ENCODE measurements around the gene KLF11. TPM values are rescaled to one million over a fixed set of nuclear protein-coding genes. Genes with fewer than 3 reads are reported as not detected.

KLF11 gene
- polyA plus RNA-seq, 1 donor from 2014 or later: 5.7 TPM

DNA sequence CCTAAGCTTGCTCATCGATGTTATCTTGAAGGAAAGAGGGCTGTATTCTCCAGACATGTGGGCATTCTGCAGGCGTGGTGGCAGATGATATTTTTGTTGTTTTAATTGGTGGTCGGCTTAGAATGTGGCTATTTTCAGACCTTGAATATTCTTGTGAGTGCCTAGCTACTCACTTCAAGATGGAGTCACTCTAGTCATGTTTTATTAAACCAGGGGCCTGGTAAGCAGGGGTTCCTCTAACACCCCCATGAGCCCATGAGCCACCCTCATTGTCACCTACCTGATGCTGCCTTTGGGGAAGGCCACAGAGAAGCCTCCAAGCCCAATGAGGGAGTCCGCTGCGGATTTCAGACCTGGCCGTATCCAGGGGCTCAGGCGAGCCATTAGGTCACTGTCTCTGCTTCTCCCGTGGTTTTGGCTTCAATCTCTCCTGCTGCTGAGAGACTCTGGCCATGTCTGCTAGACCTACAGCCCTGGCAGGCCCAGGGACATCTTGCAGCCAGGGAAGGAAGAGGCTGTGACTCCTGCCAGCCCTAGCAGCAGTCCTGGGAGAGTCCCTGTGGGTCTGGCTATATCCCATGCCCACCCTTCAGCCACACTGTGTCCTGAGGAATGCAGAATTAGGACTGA, 16.3 kb upstream of the KLF11 start:
- no peaks in the 10 kb centered on the region for H3K36me3 ChIP-seq (ENCODE audit: insufficient read depth, low read length)
- H3K79me2 ChIP-seq (replicated peaks; ENCODE audit: insufficient read depth, low read length): no peaks in the 10 kb centered on the region
- H3K27ac ChIP-seq (ENCODE audit: low read length): no peak overlapping the region
- H3K4me2 ChIP-seq (ENCODE audit: low read length): no peak overlapping the region
- no peak overlapping the region for H2AFZ ChIP-seq (ENCODE audit: low read depth, low read length)
- TF ChIP-seq SMC3 (conservative IDR thresholded peaks at IDR 0.05; ENCODE audit: poor library complexity): no peak
- TF ChIP-seq, protein P1, sequence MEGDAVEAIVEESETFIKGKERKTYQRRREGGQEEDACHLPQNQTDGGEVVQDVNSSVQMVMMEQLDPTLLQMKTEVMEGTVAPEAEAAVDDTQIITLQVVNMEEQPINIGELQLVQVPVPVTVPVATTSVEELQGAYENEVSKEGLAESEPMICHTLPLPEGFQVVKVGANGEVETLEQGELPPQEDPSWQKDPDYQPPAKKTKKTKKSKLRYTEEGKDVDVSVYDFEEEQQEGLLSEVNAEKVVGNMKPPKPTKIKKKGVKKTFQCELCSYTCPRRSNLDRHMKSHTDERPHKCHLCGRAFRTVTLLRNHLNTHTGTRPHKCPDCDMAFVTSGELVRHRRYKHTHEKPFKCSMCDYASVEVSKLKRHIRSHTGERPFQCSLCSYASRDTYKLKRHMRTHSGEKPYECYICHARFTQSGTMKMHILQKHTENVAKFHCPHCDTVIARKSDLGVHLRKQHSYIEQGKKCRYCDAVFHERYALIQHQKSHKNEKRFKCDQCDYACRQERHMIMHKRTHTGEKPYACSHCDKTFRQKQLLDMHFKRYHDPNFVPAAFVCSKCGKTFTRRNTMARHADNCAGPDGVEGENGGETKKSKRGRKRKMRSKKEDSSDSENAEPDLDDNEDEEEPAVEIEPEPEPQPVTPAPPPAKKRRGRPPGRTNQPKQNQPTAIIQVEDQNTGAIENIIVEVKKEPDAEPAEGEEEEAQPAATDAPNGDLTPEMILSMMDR (IDR thresholded peaks at IDR 0.05; ENCODE audit: poor library complexity, severe bottlenecking): no peak
- TF ChIP-seq, protein P2, sequence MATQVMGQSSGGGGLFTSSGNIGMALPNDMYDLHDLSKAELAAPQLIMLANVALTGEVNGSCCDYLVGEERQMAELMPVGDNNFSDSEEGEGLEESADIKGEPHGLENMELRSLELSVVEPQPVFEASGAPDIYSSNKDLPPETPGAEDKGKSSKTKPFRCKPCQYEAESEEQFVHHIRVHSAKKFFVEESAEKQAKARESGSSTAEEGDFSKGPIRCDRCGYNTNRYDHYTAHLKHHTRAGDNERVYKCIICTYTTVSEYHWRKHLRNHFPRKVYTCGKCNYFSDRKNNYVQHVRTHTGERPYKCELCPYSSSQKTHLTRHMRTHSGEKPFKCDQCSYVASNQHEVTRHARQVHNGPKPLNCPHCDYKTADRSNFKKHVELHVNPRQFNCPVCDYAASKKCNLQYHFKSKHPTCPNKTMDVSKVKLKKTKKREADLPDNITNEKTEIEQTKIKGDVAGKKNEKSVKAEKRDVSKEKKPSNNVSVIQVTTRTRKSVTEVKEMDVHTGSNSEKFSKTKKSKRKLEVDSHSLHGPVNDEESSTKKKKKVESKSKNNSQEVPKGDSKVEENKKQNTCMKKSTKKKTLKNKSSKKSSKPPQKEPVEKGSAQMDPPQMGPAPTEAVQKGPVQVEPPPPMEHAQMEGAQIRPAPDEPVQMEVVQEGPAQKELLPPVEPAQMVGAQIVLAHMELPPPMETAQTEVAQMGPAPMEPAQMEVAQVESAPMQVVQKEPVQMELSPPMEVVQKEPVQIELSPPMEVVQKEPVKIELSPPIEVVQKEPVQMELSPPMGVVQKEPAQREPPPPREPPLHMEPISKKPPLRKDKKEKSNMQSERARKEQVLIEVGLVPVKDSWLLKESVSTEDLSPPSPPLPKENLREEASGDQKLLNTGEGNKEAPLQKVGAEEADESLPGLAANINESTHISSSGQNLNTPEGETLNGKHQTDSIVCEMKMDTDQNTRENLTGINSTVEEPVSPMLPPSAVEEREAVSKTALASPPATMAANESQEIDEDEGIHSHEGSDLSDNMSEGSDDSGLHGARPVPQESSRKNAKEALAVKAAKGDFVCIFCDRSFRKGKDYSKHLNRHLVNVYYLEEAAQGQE (IDR thresholded peaks at IDR 0.05; ENCODE audit: borderline replicate concordance): no peak
- TF ChIP-seq TAF1 (IDR thresholded peaks at IDR 0.05; ENCODE audit: low read depth): no peak
- no peak for TF ChIP-seq RAD21 (conservative IDR thresholded peaks at IDR 0.05)
- no peak for TF ChIP-seq EZH2 (IDR thresholded peaks at IDR 0.05; ENCODE audit: borderline replicate concordance, insufficient read depth, low read length, poor library complexity, severe bottlenecking)
- TF ChIP-seq EP300 (conservative IDR thresholded peaks at IDR 0.05; ENCODE audit: poor library complexity, severe bottlenecking): no peak
- no peak for TF ChIP-seq MXI1 (conservative IDR thresholded peaks at IDR 0.05; ENCODE audit: poor library complexity, severe bottlenecking)
- TF ChIP-seq POLR2AphosphoS5 (IDR thresholded peaks at IDR 0.05): no peak
- no peaks in the 10 kb centered on the region for H3F3A ChIP-seq (ENCODE audit: insufficient read depth, low read length, poor library complexity, severe bottlenecking)
- H3K9ac ChIP-seq (ENCODE audit: low read length): no peak overlapping the region
- no peaks in the 10 kb centered on the region for H3K27me3 ChIP-seq (ENCODE audit: insufficient read depth, low read depth, low read length)
- no peak overlapping the region for H3K4me3 ChIP-seq (ENCODE audit: low read length)
- H3K9me2 ChIP-seq (ENCODE audit: insufficient read depth, low read length): no peaks in the 10 kb centered on the region
- no peaks in the 10 kb centered on the region for H3K9me3 ChIP-seq (ENCODE audit: low read length)
- H4K20me1 ChIP-seq (ENCODE audit: insufficient read depth): no peaks in the 10 kb centered on the region

DNA sequence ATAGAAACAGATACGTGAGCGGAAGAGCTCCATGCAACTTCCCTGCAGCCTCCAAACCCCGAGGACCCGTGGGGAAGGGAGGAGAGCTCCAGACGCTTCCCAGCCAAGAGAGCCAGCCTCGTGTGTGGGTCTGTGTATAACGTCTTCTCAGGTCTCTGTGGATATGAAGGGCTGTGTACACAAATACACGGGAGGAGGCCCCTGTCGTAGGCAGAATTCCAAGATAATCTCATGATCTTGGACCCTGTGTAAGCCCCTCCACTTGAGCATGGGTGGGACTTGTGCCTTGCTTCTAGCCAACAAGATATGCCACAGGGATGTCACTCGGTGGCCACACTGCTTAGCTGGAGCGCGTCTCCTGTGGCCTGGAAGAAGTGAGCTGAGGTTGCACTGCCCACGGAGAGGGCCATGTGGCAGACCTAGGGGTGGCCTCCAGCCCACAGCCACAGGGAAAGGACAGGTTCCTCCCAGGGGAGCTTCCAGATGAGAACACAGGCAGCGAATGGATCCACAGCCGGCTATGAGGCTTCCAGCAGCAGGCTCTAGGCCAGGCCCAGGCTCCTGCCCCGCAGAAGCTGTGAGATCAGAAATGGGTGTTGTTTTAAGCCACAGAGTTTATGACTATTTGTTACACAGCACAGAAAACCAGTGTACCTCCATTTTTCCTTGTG, 15.6 kb upstream of the KLF11 start:
- H3K27ac ChIP-seq (ENCODE audit: low read length): no peak overlapping the region
- no peak overlapping the region for H3K9ac ChIP-seq (ENCODE audit: low read length)
- no peak overlapping the region for H3K4me3 ChIP-seq (ENCODE audit: low read length)
- no peak overlapping the region for H3K4me2 ChIP-seq (ENCODE audit: low read length)
- no peaks in the 10 kb centered on the region for H3K27me3 ChIP-seq (ENCODE audit: insufficient read depth, low read depth, low read length)
- H3F3A ChIP-seq (ENCODE audit: insufficient read depth, low read length, poor library complexity, severe bottlenecking): no peaks in the 10 kb centered on the region
- H3K36me3 ChIP-seq (ENCODE audit: insufficient read depth, low read length): no peaks in the 10 kb centered on the region
- no peak overlapping the region for H2AFZ ChIP-seq (ENCODE audit: low read depth, low read length)
- no peaks in the 10 kb centered on the region for H3K9me2 ChIP-seq (ENCODE audit: insufficient read depth, low read length)
- no peaks in the 10 kb centered on the region for H3K79me2 ChIP-seq (replicated peaks; ENCODE audit: insufficient read depth, low read length)
- no peak for TF ChIP-seq SMC3 (conservative IDR thresholded peaks at IDR 0.05; ENCODE audit: poor library complexity)
- no peak for TF ChIP-seq EP300 (conservative IDR thresholded peaks at IDR 0.05; ENCODE audit: poor library complexity, severe bottlenecking)
- TF ChIP-seq, protein P2 (IDR thresholded peaks at IDR 0.05; ENCODE audit: borderline replicate concordance): no peak
- TF ChIP-seq TAF1 (IDR thresholded peaks at IDR 0.05; ENCODE audit: low read depth): no peak
- TF ChIP-seq, protein P1 (IDR thresholded peaks at IDR 0.05; ENCODE audit: poor library complexity, severe bottlenecking): no peak
- no peak for TF ChIP-seq RAD21 (conservative IDR thresholded peaks at IDR 0.05)
- no peak for TF ChIP-seq POLR2AphosphoS5 (IDR thresholded peaks at IDR 0.05)
- H4K20me1 ChIP-seq (ENCODE audit: insufficient read depth): no peaks in the 10 kb centered on the region
- H3K9me3 ChIP-seq (ENCODE audit: low read length): no peaks in the 10 kb centered on the region
